HG03159 (cell line): ENCODE results near the gene KRTAP10-5.
"Not testable (repeated sequence)": the region's sequence is repeated elsewhere in the genome, so short reads cannot be mapped to it uniquely, and the experiment has no call there.

Experiments
- ATAC-seq: cut with Tn5 transposase; IDR thresholded peaks from one replicate; pipeline ENCODE4 v1.9.1; 2021; ENCODE audit warnings: mild to moderate bottlenecking, moderate library complexity; ENCODE audit not compliant: unreplicated experiment

Gene KRTAP10-5

GRCh38 chr21:44591801-44592130 lies 11.4 kb upstream of the KRTAP10-5 start:
- ATAC-seq = not testable (repeated sequence)

- ATAC-seq = not testable (repeated sequence)
Measured at GRCh38 chr21:44590897-44591800, 10.7 kb upstream of the KRTAP10-5 start.

GRCh38 chr21:44590311-44590721 lies 9.9 kb upstream of the KRTAP10-5 start:
- no peak for ATAC-seq

GRCh38 chr21:44589586-44590305 lies 9.3 kb upstream of the KRTAP10-5 start:
- no peak for ATAC-seq

- ATAC-seq = no peak
Measured at GRCh38 chr21:44589094-44589493, 8.7 kb upstream of the KRTAP10-5 start.

- ATAC-seq = no peak
Measured at GRCh38 chr21:44585892-44586291, 5.5 kb upstream of the KRTAP10-5 start.

- no peak for ATAC-seq
Measured at GRCh38 chr21:44583800-44584147, 3.4 kb upstream of the KRTAP10-5 start.

- no peak for ATAC-seq
Measured at GRCh38 chr21:44583089-44583799, 2.8 kb upstream of the KRTAP10-5 start.

GRCh38 chr21:44582055-44582454 lies 1.7 kb upstream of the KRTAP10-5 start:
- no peak for ATAC-seq

GRCh38 chr21:44581158-44581557 lies 754 bp upstream of the KRTAP10-5 start:
- no peak for ATAC-seq

- no peak for ATAC-seq
Measured at GRCh38 chr21:44579833-44580144, 615 bp downstream of the KRTAP10-5 start.

- ATAC-seq = no peak
Measured at GRCh38 chr21:44579056-44579832, 1.2 kb downstream of the KRTAP10-5 start.

GRCh38 chr21:44578371-44579055 lies 1.9 kb downstream of the KRTAP10-5 start:
- ATAC-seq = no peak

GRCh38 chr21:44576025-44576420 lies 4.4 kb downstream of the KRTAP10-5 start:
- no peak for ATAC-seq

GRCh38 chr21:44575307-44576024 lies 4.9 kb downstream of the KRTAP10-5 start:
- no peak for ATAC-seq

GRCh38 chr21:44574457-44575306 lies 5.7 kb downstream of the KRTAP10-5 start:
- ATAC-seq = no peak

GRCh38 chr21:44573630-44574456 lies 6.6 kb downstream of the KRTAP10-5 start, which contains the start of gene KRTAP10-4:
KRTAP10-4 (plus strand) TSS chr21:44573729; CDS start chr21:44573759, 30 bp downstream.
- not testable (repeated sequence) for ATAC-seq
